Motor neuron (in vitro differentiated cells): Measurements from ENCODE around the gene CAPNS2. TPM values are rescaled to one million over a fixed set of nuclear protein-coding genes. Genes with fewer than 3 reads are reported as not detected.
"Not testable (repeated sequence)": the region's sequence is repeated elsewhere in the genome, so short reads cannot be mapped to it uniquely, and the experiment has no call there.

Source experiments
- ATAC-seq, 8 experiments: fragments of 200-7000 bp; cut with Tn5 transposase; replicated peaks in 6 of 8; 2 replicates each; pipeline ENCODE4 v1.8.0; 2021; ENCODE audit warnings: mild to moderate bottlenecking in 8 of 8, moderate library complexity in 8 of 8
- H3K27ac ChIP-seq, 2 donors: fragments of 250-450 bp; sonication (Bioruptor Pico); 2 replicates each; pipeline ENCODE4 v1.9.0; 2021; ENCODE audit warnings: antibody characterized with exemption in 2 of 2, mild to moderate bottlenecking in 2 of 2, moderate library complexity in 1 of 2
- H3K4me1 ChIP-seq, 2 donors: fragments of 250-450 bp; sonication (Bioruptor Pico); replicated peaks in 1 of 2; 2 replicates each; pipeline ENCODE4 v1.6.1; 2021; ENCODE audit warnings: antibody characterized with exemption in 2 of 2, mild to moderate bottlenecking in 2 of 2, moderate library complexity in 1 of 2
- H3K4me3 ChIP-seq, 5 donors: fragments of 250-450 bp; sonication (Bioruptor Pico); 2 replicates each; pipeline ENCODE4 v1.9.0; 2021; ENCODE audit warnings: antibody characterized with exemption in 5 of 5, mild to moderate bottlenecking in 5 of 5, moderate library complexity in 4 of 5
- WGBS, 10 experiments: fragments of 450-650 bp; shearing (Covaris generic); methylation state at CpG; one replicate each; pipeline ENCODE4 v1.0.0; 2022; 5-methylcytosine and 5-hydroxymethylcytosine counted together
- in situ Hi-C, 9 experiments: fragments of 400-800 bp; cut with MboI; loops; one replicate each; pipeline ENCODE4 v1.15.0; 2021; ENCODE audit warnings: low sequenced_read_pairs in 9 of 9, low pct_unique_long_range_greater_than_20kb in 2 of 9; ENCODE audit not compliant: unreplicated experiment in 9 of 9
- total RNA-seq, 8 experiments: library from RNA; unstranded; fragments of 300-600 nt; gene quantifications; 2 replicates each; pipeline versions ENCODE4 v1.2.3 to v1.2.4, GENCODE V29; 2022

Gene CAPNS2
- total RNA-seq, 8 experiments from 2014 or later: 0.41 to 2.5 (median 0.66) TPM; not detected in 5

DNA sequence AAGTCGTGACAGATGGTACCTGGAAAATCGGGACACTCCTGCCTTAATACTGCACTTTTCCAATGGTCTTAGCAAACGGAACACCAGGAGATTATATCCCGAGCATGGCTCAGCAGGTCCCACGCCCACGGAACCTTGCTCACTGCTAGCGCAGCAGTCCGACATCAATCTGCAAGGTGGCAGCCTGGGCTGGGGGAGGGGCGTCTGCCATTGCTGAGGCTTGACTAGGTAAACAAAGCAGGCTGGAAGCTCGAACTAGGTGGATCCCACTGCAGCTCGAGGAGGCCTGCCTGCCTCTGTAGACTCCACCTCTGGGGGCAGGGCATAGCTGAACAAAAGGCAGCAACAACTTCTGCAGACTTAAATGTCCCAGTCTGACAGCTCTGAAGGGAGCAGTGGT is 49.2 kb downstream of the CAPNS2 start:
- in situ Hi-C loops, H3K4me1 ChIP-seq, H3K4me3 ChIP-seq, H3K27ac ChIP-seq, ATAC-seq: not testable (repeated sequence)
- WGBS, 10 experiments: 0 to 83% (median 39%) methylated on average over 1 to 8 of the region's 11 CpGs; no CpG with 5 or more reads in 4 of the 10 experiments

Other genes with a start within 250 kb of the CAPNS2 start
- 10 to 100 TPM in 1 of 8 experiments, 1 to 10 TPM in 5, under 1 TPM in 1, not detected in 1; 0.50 to 10.6 (median 2.3) TPM for gene IRX6, start 242.5 kb upstream of the CAPNS2 start, total RNA-seq
- gene MMP2, start 87.5 kb upstream of the CAPNS2 start, total RNA-seq: 100 to 1,000 TPM in 4 of 8 experiments, 10 to 100 TPM in 3, 1 to 10 TPM in 1; 7.4 to 741 (median 94.4) TPM
- gene LPCAT2, start 57.6 kb upstream of the CAPNS2 start, total RNA-seq: 10 to 100 TPM in 1 of 8 experiments, 1 to 10 TPM in 6, under 1 TPM in 1; 0.92 to 16.1 (median 2.7) TPM
- 1 to 10 TPM in 1 of 8 experiments, under 1 TPM in 6, not detected in 1; 0.05 to 1.3 (median 0.25) TPM for gene SLC6A2, start 89.3 kb downstream of the CAPNS2 start, total RNA-seq